Sigmoid colon (tissue), 4 donors: Measurements from ENCODE around the gene SMAD5.

Experiments
- CTCF ChIP-seq, 4 experiments: fragments of 450-650 bp in 3 of 4; fragments of 200-600 bp in 1 of 4; IDR thresholded peaks; one replicate each; pipeline ENCODE4 v1.5.1; 2016 to 2019; ENCODE audit warnings: antibody characterized with exemption in 4 of 4, mild to moderate bottlenecking in 3 of 4, moderate library complexity in 2 of 4
- EP300 ChIP-seq, 4 donors: sonication (generic); formaldehyde crosslinking; IDR thresholded peaks; one replicate each; pipeline ENCODE4 v1.6.1; 2017; ENCODE audit warnings: antibody characterized with exemption in 4 of 4
- POLR2A ChIP-seq, 2 donors: fragments of 450-650 bp; IDR thresholded peaks; one replicate each; pipeline ENCODE4 v1.6.1; 2016; ENCODE audit warnings: antibody characterized with exemption in 2 of 2, mild to moderate bottlenecking in 2 of 2, moderate library complexity in 2 of 2
- POLR2AphosphoS5 ChIP-seq, 4 donors: sonication (generic); formaldehyde crosslinking; IDR thresholded peaks; one replicate each; pipeline ENCODE4 v1.6.1; 2017; ENCODE audit warnings: antibody characterized with exemption in 4 of 4

- TF ChIP-seq POLR2AphosphoS5 (IDR thresholded peaks at IDR 0.05), result no peak
- no peak for TF ChIP-seq POLR2A (IDR thresholded peaks at IDR 0.05)
- no peak for TF ChIP-seq CTCF (IDR thresholded peaks at IDR 0.05)
- no peak for TF ChIP-seq EP300 (IDR thresholded peaks at IDR 0.05)
Measured at GRCh38 chr5:136130581-136130980, 2.1 kb upstream of the SMAD5 start.
